Activated CD4-positive, alpha-beta T cell treated with anti-CD3 and anti-CD28 coated beads, Interleukin-2, amount 50 U/mL, for 24 hours (primary cell): ENCODE data around the gene JADE2.

ENCODE experiments used
- DNase-seq, 2 donors: peaks; one replicate each; pipeline ENCODE4 v3.0.0-alpha.2; 2020; ENCODE audit warnings: low read depth in 1 of 2, low spot score in 1 of 2

JADE2 gene

DNA sequence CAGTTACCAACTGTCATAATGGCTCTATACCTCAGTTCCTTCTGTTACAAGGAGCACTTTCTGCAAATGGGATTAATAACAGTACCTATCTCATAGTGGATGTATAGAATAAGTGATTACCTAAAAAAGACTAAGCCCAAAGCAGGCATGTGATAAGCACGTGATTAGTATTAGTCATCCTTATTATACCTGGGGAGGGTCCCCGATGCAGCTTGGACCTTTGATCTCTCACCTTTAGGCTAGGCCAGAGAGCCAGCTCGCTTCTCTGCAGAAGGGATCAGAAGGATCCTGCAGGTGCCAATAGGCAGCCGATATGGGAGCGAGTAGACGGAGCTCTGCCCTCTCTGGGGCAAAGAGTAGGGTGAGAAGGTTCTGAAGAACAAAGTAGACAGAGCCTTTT, 4.0 kb downstream of the JADE2 start:
- no peak for DNase-seq

DNA sequence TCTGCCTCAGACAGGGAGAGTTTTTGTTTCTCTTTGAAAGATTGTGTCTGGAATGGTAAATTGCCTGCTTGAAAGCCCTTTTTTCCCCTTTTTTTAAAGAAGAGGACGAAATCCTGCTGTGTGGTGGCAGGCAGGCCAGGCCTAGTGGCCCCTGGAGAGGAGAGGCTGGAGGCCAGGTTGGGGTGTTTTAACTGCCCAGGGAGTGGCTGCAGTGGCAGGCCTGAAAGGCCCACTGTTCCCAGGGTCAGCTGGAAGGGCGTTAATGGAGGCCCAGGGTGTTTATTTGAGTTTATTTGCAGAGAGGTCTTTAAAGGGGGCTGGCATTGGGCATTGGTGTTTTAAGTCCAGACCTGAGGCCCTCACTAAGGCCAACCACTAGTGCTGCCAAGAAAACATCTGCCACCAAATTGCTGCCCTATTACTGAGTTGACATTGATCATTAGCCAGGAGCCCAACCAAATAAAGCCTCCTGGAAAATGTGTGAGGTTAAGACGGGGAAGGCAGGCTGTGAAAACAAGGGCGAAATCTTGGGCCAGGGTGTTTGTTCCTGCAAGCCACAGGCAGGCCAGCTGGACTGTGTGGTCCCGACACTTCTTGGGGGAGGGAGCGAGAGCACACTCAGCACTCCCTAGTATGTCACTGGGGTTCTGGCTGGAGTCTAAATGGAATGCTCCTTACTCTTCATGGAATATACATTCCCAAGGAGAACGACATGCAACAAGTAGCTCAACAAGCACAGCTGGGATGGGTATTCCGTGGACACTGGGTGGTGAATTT, 5.0 kb downstream of the JADE2 start:
- DNase-seq, result no peak

- DNase-seq, result no peak
Measured at GRCh38 chr5:134533115-134533815, 7.8 kb downstream of the JADE2 start.

GRCh38 chr5:134534058-134534725, 8.7 kb downstream of the JADE2 start:
- no peak for DNase-seq

- DNase-seq, result no peak
Measured at GRCh38 chr5:134534726-134535110, 9.2 kb downstream of the JADE2 start.

DNA sequence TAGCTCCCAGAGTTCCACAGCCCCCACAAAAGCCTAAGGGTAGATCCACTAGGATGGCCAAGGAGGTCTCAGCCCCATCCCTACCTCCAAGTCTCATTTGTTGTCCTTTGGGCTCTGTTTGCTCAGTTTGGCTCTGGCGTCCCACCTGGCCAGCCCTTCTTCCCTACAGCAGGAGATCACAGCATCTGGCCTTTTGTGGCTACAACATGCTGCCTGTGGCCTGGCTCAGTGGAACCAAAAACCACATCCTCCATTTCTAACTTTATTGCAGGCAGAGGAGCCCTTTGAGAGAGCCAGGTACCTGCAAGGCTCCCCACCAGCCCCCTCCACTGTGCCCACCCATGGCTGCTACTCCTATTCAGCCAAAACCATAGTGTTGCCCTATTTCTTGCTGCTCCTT, 11.4 kb downstream of the JADE2 start:
- DNase-seq, result no peak

DNA sequence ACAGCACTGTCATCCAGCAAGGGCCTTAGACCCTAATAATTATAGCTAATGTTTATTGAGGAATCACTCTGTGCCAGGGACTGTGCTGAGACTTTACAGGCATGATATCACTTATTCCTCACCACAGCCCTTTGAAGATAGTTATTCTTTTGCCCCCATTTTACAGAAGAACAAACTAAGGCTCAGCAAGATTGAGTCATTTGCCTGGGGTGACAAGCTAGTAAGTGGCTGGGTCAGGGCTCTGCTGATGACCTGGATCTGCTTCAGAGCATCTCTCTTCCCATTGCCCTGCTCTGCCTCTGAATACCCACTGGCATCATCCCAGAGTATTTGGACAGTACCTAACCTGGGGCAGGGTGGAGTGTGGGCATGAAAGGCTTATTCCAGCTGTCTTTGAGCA, 11.8 kb downstream of the JADE2 start:
- DNase-seq, result no peak

GRCh38 chr5:134538296-134538695, 12.8 kb downstream of the JADE2 start:
- no peak for DNase-seq

GRCh38 chr5:134539732-134540131, 14.3 kb downstream of the JADE2 start:
- DNase-seq, result no peak

DNA sequence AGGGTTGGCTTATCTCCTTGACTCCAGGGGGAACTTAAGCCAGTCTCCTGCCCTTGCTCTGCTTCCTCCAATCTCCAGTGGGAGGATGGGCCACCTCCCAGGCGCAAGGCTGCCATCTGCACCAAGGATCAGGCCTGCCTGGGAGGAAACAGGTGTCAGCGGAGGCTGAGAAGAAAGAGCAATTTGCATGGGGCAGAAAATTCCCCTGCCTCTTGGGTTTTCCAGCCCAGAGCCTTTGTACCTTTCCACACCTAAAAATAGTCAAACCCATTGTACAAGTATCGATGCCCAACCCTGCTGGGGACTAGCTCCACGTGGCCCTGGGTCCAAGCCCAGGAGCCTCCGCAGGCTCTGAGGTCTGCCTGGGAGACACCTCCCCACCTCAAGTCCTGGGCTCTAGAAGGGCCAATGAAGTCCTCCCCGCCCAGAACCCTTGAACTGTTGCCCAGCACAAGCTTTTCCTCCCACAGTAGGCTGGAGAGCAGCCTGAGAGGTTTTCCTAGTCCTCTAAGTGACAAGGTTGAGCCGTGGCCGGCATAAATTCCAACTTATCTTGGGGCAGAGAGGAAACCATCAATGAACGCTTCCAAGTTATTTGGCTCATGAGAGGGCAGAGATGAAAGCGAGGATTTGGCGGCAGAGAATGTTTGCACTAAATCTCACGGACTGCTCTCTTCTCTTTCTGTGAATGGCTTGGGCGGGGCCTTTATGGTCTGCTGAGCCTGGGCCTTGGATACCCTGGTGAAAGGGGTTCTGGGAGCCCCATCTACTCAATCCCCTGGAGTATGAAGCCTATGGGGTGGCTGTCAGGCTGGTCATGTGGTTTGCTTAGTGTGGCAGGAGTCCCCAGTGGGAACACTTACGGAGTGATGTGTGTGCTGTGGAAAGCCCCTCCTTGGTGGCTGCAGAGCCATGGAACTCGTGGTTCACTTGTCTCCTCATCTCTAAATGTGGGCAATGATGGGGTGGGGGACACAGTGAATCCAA, 15.6 kb downstream of the JADE2 start:
- no peak for DNase-seq

- DNase-seq, result no peak
Measured at GRCh38 chr5:134541736-134542376, 16.4 kb downstream of the JADE2 start.

- peak; percentile 27 to 29 for DNase-seq
Measured at GRCh38 chr5:134543820-134544614, 18.5 kb downstream of the JADE2 start.

DNA sequence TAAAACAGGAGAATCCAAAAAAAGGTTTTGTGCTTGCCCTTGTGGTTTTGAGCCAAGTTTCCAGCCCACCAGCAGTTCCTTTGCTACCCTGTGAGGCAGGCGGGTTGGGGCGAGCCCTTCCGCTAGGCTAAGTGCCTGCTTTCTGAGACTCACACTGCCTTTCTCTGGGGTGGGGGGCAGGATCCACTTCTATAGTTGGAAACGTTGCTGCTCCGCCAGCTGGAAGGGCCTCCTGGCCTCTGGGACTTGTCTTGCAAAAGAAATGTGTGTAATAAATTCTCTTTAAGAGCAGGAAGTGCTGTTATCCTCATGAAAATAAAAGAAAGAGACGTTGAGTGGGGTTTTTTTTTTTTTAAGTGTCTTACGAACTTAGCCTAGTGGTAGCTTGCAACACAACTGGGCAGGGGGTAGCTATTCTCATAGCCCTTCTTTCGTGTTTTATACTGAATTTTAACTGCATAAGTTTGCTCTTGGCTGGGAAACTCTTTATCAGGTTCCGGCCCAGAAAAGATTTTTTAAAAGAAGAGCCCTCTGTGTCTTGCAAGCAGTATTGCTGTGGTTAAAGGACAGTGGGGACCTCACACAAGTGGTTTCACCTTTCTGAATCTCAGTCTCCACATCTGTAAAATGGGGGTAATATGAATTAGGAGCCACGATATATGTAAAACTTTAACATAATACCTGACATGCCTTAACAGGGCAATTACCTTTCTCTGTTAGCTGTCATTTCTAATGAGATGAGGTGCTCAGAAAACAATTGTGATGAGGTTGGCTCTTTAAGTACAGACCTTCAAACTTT, 19.8 kb downstream of the JADE2 start:
- DNase-seq, result no peak

DNA sequence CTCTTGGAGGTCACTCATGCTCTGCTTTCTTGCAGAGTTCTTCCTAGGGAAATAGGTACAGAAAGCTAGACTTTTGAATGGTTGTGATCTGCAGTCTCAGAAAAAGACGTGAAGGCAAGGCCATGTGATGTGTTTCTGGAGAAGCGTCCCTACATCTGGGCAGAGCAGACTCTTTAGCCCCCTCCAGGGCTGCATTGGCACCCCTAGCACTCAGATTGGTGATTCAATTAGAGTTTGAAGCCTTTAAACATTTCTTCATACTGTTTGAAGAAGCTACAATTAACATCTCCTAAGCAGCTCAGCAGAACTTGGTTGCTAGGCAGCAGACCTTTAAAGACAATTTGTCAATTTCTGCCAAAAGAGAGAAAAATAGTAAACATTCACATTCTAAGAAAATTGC, 21.6 kb downstream of the JADE2 start:
- no peak for DNase-seq

DNA sequence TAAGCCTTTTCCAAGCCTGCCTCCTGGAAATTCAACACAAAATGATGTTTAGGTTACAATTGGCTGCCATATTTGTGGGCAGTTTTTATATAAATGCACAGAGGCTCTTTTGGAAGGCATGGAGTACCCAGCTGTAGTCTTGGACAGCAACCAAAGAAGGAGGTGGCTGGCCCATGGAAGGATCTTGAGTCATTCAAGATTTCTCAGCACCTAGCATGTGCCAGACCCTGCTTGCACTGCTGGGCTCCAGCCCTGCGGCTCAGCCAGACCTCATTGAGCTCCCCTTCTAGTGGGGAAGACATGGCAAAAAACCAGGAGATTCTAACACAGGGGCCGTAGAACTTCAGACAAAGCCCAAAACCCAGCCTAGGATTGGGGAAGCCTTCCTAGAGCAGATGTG, 22.1 kb downstream of the JADE2 start:
- no peak for DNase-seq

- DNase-seq, result no peak
Measured at GRCh38 chr5:134547999-134548658, 22.7 kb downstream of the JADE2 start.

GRCh38 chr5:134549714-134550113, 24.2 kb downstream of the JADE2 start:
- no peak for DNase-seq
